ENCODE measurements around the gene MFSD2B.

MFSD2B gene

GRCh38 chr2:24019729-24020128 is 9.8 kb downstream of the MFSD2B start:
- DNase-seq (ENCODE audit: insufficient read length, low spot score), result no peak
- FAIRE-seq, result no peak
- no peak for TF ChIP-seq CTCF (IDR thresholded peaks at IDR 0.05; ENCODE audit: insufficient read depth, missing control alignments)

- DNase-seq (ENCODE audit: insufficient read length, low spot score), result no peak
- FAIRE-seq, result no peak
- no peak for TF ChIP-seq CTCF (IDR thresholded peaks at IDR 0.05; ENCODE audit: insufficient read depth, missing control alignments)
Measured at GRCh38 chr2:24020244-24020643, 10.4 kb downstream of the MFSD2B start.

DNA sequence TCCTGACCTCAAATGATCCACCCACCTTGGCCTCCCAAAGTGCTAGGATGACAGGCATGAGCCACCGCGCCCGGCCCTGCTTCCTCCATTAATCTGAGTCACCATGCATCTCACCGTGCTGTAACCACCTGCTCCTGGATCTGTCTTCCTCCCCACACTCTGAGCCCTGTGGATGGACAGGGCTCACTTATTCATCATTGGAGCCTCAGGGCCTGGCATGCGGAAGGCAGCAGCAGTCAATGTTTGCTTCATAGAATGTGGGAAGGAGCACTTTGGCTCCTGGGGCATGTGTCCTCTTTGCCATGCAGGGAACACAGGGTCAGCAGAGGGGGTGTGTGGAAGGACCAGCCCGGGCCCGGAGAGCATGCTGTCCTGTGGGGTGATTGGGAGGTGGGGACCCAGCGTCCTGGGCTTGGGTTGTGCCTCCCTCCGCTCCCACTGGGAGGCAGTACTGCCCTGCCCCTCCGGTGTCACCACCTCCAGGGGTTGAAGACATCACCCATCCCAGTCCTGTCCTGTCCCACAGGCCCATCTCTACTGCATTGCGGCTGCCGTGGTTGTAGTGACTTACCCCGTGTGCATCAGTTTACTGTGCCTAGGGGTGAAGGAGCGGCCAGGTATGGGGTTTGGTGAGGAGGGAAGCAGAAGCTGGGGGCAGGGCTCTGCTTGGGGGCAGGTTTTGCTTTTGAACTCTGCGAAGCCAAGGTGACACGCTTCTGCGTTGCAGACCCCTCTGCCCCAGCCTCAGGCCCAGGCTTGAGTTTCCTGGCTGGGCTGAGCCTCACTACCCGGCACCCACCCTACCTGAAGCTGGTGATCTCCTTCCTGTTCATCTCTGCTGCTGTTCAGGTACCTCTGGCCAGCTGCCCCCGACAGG is 11.5 kb downstream of the MFSD2B start:
- TF ChIP-seq CTCF (IDR thresholded peaks at IDR 0.05; ENCODE audit: insufficient read depth, missing control alignments), result peak; percentile 39
- DNase-seq (ENCODE audit: insufficient read length, low spot score), result no peak
- FAIRE-seq, result no peak

DNA sequence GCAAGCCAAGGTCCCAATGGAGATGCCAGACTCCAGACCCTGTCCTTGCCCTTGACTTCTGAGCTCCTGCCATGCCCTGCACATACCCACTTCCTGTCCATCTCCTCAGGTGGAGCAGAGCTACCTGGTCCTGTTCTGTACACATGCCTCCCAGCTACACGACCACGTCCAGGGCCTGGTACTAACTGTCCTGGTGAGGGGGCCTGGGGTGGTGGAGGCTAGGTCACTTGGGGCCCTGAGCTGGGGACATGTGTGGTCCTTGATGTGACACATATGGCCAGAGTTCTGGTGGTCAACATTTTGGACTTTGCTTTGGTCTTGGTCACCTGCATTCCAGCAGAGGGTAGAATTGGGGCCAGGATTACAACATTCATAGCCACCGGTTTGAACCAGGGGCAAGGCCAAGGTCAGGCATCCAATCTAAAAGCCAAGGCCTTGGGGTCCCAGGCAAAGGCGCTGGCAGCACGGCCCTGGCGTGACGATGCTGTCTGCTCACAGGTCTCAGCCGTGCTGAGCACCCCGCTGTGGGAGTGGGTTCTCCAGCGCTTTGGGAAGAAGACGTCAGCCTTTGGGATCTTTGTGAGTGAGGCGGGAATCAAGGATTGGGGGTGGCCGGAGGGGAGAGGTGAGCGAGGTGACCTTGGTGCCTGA is 12.6 kb downstream of the MFSD2B start:
- DNase-seq (ENCODE audit: insufficient read length, low spot score) (no peak), FAIRE-seq (no peak)
- no peak for TF ChIP-seq CTCF (IDR thresholded peaks at IDR 0.05; ENCODE audit: insufficient read depth, missing control alignments)

GRCh38 chr2:24022975-24023575 is 13.2 kb downstream of the MFSD2B start:
- no peak for TF ChIP-seq CTCF (IDR thresholded peaks at IDR 0.05; ENCODE audit: insufficient read depth, missing control alignments)
- DNase-seq (ENCODE audit: insufficient read length, low spot score) (no peak), FAIRE-seq (no peak)

- no peak for DNase-seq (ENCODE audit: insufficient read length, low spot score)
- no peak for TF ChIP-seq CTCF (IDR thresholded peaks at IDR 0.05; ENCODE audit: insufficient read depth, missing control alignments)
- no peak for FAIRE-seq
Measured at GRCh38 chr2:24024018-24024417, 14.1 kb downstream of the MFSD2B start.
